ENCODE data around the gene EIF3L.

GRCh38 chr22:37820350-37820749 lies 28.9 kb upstream of the EIF3L start:
- TF ChIP-seq POLR2A (IDR thresholded peaks at IDR 0.05; ENCODE audit: low read depth, low read length), result no peak
- no peak for TF ChIP-seq POU2F2 (IDR thresholded peaks at IDR 0.05; ENCODE audit: low read depth, low read length)
- TF ChIP-seq POLR2AphosphoS5 (IDR thresholded peaks at IDR 0.05; ENCODE audit: low read depth, low read length), result no peak
- no peak for TF ChIP-seq TAF1 (IDR thresholded peaks at IDR 0.05; ENCODE audit: low read depth, low read length)
